Breast epithelium (tissue), 4 donors: ENCODE measurements around the gene ACTR3. TPM values are rescaled to one million over a fixed set of nuclear protein-coding genes. Genes with fewer than 3 reads are reported as not detected.

ENCODE experiments used
- DNase-seq, 2 donors: peaks; one replicate each; pipeline ENCODE4 v3.0.0-alpha.2; 2019; ENCODE audit warnings: low spot score in 2 of 2
- H3K27ac ChIP-seq, 2 donors: fragments of 200-600 bp; sonication (generic) in 1 of 2; one replicate each; pipeline ENCODE4 v1.5.1; 2016 to 2019; ENCODE audit warnings: mild to moderate bottlenecking in 1 of 2
- H3K27me3 ChIP-seq, 2 donors: fragments of 200-600 bp; sonication (generic) in 1 of 2; one replicate each; pipeline versions ENCODE4 v1.5.1 to v1.6.0; 2017 to 2019; ENCODE audit warnings: control low read depth in 1 of 2, mild to moderate bottlenecking in 1 of 2
- H3K36me3 ChIP-seq: fragments of 200-600 bp; one replicate; pipeline ENCODE4 v1.5.1; 2019
- H3K4me1 ChIP-seq, 2 donors: fragments of 200-600 bp; sonication (generic); one replicate each; pipeline ENCODE4 v1.5.1; 2016 to 2019; ENCODE audit warnings: control low read depth in 1 of 2
- H3K4me3 ChIP-seq, 3 donors: fragments of 200-600 bp; sonication (generic); 1 replicate in 2 of 3; 2 replicates in 1 of 3; pipeline ENCODE4 v1.5.1; 2016 to 2019; ENCODE audit warnings: mild to moderate bottlenecking in 3 of 3, moderate library complexity in 2 of 3
- H3K9me3 ChIP-seq, 2 donors: fragments of 200-600 bp; sonication (generic) in 1 of 2; one replicate each; pipeline ENCODE4 v1.5.1; 2016 to 2019; ENCODE audit warnings: control low read depth in 1 of 2
- POLR2A ChIP-seq: fragments of 450-650 bp; IDR thresholded peaks from one replicate; pipeline ENCODE4 v1.6.1; 2016; ENCODE audit warnings: antibody characterized with exemption, mild to moderate bottlenecking, moderate library complexity
- POLR2AphosphoS5 ChIP-seq, 3 donors: sonication (generic); formaldehyde crosslinking; IDR thresholded peaks; one replicate each; pipeline ENCODE4 v1.6.1; 2017; ENCODE audit warnings: antibody characterized with exemption in 3 of 3
- intact Hi-C: fragments of 100-400 bp; cut with DNase I; formaldehyde crosslinking; loops from one replicate; pipeline ENCODE4 v1.15.1; 2023; ENCODE audit warnings: low total_unique reads
- total RNA-seq, 3 donors: library from RNA; depleted of rRNA; stranded (reverse); fragments of >200 nt; gene quantifications; one replicate each; pipeline ENCODE4 v1.1.0, GENCODE V29; 2016
- TF ChIP-seq, protein P1 (sequence below), 3 donors: fragments of 450-650 bp; IDR thresholded peaks; one replicate each; pipeline ENCODE4 v1.5.1; 2016 to 2017; ENCODE audit warnings: antibody characterized with exemption in 3 of 3, mild to moderate bottlenecking in 3 of 3, moderate library complexity in 3 of 3

ACTR3 gene
- total RNA-seq, 3 donors from 2014 or later, result 98.4 to 150 (median 117) TPM

GRCh38 chr2:113846429-113846828 is 43.5 kb upstream of the ACTR3 start:
- Histone ChIP-seq H3K36me3 (no peaks in the 10 kb centered on the region), H3K9me3 (no peaks in the 10 kb centered on the region), H3K27me3 (no peaks in the 10 kb centered on the region), H3K4me3 (no peak overlapping the region), H3K4me1 (no peaks in the 10 kb centered on the region), H3K27ac (no peak overlapping the region)
- DNase-seq, result no peak
- intact Hi-C loops, result no loop called here
- TF ChIP-seq POLR2A (no peak), POLR2AphosphoS5 (IDR thresholded peaks at IDR 0.05) (no peak)
- TF ChIP-seq, protein P1, sequence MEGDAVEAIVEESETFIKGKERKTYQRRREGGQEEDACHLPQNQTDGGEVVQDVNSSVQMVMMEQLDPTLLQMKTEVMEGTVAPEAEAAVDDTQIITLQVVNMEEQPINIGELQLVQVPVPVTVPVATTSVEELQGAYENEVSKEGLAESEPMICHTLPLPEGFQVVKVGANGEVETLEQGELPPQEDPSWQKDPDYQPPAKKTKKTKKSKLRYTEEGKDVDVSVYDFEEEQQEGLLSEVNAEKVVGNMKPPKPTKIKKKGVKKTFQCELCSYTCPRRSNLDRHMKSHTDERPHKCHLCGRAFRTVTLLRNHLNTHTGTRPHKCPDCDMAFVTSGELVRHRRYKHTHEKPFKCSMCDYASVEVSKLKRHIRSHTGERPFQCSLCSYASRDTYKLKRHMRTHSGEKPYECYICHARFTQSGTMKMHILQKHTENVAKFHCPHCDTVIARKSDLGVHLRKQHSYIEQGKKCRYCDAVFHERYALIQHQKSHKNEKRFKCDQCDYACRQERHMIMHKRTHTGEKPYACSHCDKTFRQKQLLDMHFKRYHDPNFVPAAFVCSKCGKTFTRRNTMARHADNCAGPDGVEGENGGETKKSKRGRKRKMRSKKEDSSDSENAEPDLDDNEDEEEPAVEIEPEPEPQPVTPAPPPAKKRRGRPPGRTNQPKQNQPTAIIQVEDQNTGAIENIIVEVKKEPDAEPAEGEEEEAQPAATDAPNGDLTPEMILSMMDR (IDR thresholded peaks at IDR 0.05), result no peak

GRCh38 chr2:113847144-113847543 is 42.7 kb upstream of the ACTR3 start:
- no peak overlapping the region for H3K27ac ChIP-seq
- no peaks in the 10 kb centered on the region for H3K36me3 ChIP-seq
- no peak for DNase-seq
- H3K4me1 ChIP-seq, result no peaks in the 10 kb centered on the region
- H3K4me3 ChIP-seq, result no peak overlapping the region
- intact Hi-C loops, result no loop called here
- TF ChIP-seq, protein P1 (IDR thresholded peaks at IDR 0.05), result no peak
- TF ChIP-seq POLR2A, result no peak
- no peak for TF ChIP-seq POLR2AphosphoS5 (IDR thresholded peaks at IDR 0.05)
- H3K27me3 ChIP-seq, result no peaks in the 10 kb centered on the region
- no peaks in the 10 kb centered on the region for H3K9me3 ChIP-seq

DNA sequence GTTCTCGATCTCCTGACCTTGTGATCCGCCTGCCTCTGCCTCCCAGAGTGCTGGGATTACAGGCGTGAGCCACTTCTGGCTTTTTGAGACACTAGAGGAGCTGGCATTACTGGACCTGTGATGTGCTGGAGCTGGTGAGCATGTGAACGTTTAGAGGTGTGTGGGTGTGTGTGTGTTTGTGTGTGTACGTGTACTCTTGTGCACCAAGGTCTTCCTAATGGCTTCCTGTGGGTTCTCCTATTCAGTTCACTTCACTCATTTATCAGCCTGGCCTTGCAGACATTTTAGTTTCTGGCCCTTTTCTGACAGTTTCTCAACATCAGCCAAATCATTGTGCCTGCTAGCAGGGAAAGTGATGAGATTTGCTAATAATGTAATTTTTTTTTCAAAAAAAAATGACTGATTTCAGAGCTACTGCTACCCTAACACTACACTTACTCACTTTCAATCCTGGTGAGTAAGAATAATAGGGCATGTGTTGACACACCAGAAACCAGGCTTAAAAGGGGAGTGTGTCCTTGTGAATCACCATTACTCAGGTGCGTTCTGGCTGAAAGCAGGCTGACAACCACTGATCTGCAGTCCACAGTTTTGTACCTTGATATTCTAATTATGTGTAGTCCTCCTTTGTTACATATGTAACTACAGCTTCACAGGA is 41.0 kb upstream of the ACTR3 start:
- H3K27ac ChIP-seq, result no peak overlapping the region
- no peak overlapping the region for H3K4me3 ChIP-seq
- no peaks in the 10 kb centered on the region for H3K4me1 ChIP-seq
- no peaks in the 10 kb centered on the region for H3K27me3 ChIP-seq
- DNase-seq, result no peak
- intact Hi-C loops, result no loop called here
- TF ChIP-seq POLR2AphosphoS5 (IDR thresholded peaks at IDR 0.05) (no peak), POLR2A (no peak)
- TF ChIP-seq, protein P1 (IDR thresholded peaks at IDR 0.05), result no peak
- no peaks in the 10 kb centered on the region for H3K36me3 ChIP-seq
- no peaks in the 10 kb centered on the region for H3K9me3 ChIP-seq

GRCh38 chr2:113850687-113851086 is 39.2 kb upstream of the ACTR3 start:
- no peak for DNase-seq
- Histone ChIP-seq H3K27ac (no peak overlapping the region), H3K9me3 (no peaks in the 10 kb centered on the region), H3K4me1 (no peaks in the 10 kb centered on the region), H3K27me3 (no peaks in the 10 kb centered on the region), H3K36me3 (no peaks in the 10 kb centered on the region), H3K4me3 (no peak overlapping the region)
- intact Hi-C loops, result no loop called here
- no peak for TF ChIP-seq POLR2A
- no peak for TF ChIP-seq POLR2AphosphoS5 (IDR thresholded peaks at IDR 0.05)
- TF ChIP-seq, protein P1 (IDR thresholded peaks at IDR 0.05), result no peak

DNA sequence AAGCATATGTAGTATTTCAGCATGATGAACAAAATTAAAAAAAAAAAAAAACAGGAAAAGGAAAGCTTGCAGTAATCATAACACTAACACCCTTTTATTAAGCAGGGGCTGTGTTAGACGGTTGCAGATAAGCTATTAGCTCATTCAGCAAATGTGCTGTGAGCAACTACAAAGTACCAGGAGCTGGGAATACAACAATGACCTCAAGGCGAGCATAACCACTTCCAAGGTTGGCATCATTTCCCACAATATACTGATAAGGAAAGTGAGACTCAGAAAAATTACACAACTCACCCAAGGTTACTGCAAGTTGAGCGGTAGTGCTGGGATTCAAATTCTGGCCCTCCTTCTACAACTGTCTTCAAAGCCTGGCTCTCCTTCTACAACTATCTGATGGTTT is 38.2 kb upstream of the ACTR3 start:
- H3K36me3 ChIP-seq, result no peaks in the 10 kb centered on the region
- H3K9me3 ChIP-seq, result no peaks in the 10 kb centered on the region
- TF ChIP-seq POLR2AphosphoS5 (IDR thresholded peaks at IDR 0.05) (no peak), POLR2A (no peak)
- TF ChIP-seq, protein P1 (IDR thresholded peaks at IDR 0.05), result no peak
- intact Hi-C loops, result no loop called here
- H3K4me1 ChIP-seq, result no peaks in the 10 kb centered on the region
- H3K27ac ChIP-seq, result no peak overlapping the region
- no peaks in the 10 kb centered on the region for H3K27me3 ChIP-seq
- no peak overlapping the region for H3K4me3 ChIP-seq
- DNase-seq, result no peak
